Globus pallidus (tissue), 1 donor: ENCODE results near the gene DIP2C.
"Not testable (repeated sequence)": the region's sequence is repeated elsewhere in the genome, so short reads cannot be mapped to it uniquely, and the experiment has no call there.

Experiments
- DNase-seq: peaks from one replicate; pipeline ENCODE4 v3.0.0-alpha.2; 2015; ENCODE audit warnings: low spot score

The DIP2C gene

GRCh38 chr10:443459-443858, 246.0 kb downstream of the DIP2C start:
- no peak for DNase-seq

GRCh38 chr10:442209-442608, 247.3 kb downstream of the DIP2C start:
- no peak for DNase-seq

DNA sequence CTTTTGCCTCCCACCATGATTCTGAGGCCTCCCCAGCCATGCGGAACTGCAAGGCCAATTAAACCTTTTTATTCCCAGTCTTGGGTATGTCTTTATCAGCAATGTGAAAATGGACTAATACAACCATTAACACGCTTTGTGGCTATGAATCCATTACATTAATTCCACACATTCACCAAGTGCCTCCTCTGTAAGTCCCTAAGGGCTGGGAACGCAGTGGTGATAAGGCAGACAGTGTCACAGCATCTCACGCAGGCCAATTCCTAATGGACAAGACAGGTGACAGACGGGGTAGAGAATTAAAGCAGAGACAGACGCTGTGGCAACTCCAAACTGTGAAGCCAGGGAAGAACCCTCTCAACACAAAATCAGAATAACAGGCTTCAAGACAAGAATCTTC, 247.8 kb downstream of the DIP2C start:
- DNase-seq, result no peak

GRCh38 chr10:440127-440526, 249.3 kb downstream of the DIP2C start:
- DNase-seq, result no peak

DNA sequence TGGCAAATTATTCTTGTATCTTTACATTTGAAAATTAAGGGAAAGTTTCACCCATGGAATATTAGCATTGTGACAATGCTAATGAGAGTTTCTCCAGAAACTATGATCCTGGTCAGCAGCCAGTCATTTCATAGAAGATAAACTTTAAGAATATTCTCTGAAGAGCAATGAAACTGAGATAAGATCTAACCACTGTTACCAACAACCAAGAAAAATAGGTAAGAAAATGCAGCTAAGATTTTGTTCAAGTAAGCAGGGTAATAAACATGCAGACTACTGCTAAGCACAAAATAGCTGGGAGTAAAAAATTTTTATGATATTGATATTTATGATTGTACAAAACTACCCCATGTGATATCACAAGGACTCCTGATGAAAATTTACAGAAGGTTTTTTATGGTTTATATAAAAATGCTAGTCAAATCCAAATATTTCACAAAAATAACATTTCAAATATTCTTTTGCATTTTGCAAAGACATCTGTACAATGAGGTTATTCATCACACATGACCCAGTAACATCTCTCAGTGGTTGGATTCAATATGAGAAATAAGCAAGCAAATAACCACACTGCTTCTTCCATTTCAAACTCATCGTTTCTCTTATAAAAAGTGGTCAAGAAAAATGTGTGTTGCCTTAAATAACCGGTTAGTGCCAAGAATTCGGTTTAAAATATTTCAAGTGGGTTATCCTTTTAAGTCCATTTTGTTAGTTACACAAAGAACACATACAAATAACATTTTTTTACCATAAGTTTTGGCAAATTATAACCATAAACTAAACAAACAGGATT, 251.6 kb downstream of the DIP2C start:
- no peak for DNase-seq

DNA sequence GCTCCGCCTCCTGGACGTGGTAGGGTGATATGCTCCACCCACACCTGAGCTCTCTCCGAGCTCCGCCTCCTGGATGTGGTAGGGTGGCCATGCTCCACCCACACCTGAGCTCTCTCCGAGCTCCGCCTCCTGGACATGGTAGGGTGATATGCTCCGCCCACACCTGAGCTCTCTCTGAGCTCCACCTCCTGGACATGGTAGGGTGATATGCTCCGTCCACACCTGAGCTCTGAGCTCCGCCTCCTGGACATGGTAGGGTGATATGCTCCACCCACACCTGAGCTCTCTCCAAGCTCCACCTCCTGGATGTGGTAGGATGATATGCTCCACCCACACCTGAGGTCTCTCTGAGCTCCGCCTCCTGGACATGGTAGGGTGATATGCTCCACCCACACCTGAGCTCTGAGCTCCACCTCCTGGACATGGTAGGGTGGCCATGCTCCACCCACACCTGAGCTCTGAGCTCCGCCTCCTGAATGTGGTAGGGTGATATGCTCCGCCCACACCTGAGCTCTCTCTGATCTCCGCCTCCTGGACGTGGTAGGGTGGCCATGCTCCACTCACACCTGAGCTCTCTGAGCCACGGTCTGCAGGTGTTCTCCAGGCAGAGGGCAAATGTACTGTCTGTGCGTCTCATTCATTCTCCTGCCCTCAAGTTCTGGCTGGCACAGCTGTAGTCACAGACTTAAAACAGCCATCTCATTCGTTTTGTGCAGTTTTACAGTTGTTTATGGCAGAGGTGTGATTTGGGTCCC, 252.4 kb downstream of the DIP2C start:
- no peak for DNase-seq

- DNase-seq, result no peak
Observed at GRCh38 chr10:436013-436697, 253.3 kb downstream of the DIP2C start.

- DNase-seq, result no peak
Observed at GRCh38 chr10:435397-435796, 254.1 kb downstream of the DIP2C start.

DNA sequence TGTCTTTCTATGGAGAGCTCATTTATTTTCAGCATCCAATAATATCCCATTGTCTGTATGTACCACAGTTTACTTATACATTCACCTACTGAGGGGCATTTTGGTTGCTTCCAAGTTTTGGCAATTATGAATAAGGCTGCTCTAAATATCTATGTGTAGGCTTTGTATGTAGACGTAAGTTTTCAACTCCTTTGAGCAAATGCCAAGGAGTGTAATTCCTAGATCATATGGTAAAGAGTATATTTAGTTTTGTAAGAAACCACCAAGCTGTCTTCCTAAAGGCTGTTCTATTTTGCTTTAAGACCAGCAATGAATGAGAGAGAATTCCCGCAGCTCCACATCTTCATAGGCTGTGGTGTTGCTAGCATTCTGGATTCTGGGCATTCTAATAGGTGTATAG, 259.8 kb downstream of the DIP2C start:
- no peak for DNase-seq

DNA sequence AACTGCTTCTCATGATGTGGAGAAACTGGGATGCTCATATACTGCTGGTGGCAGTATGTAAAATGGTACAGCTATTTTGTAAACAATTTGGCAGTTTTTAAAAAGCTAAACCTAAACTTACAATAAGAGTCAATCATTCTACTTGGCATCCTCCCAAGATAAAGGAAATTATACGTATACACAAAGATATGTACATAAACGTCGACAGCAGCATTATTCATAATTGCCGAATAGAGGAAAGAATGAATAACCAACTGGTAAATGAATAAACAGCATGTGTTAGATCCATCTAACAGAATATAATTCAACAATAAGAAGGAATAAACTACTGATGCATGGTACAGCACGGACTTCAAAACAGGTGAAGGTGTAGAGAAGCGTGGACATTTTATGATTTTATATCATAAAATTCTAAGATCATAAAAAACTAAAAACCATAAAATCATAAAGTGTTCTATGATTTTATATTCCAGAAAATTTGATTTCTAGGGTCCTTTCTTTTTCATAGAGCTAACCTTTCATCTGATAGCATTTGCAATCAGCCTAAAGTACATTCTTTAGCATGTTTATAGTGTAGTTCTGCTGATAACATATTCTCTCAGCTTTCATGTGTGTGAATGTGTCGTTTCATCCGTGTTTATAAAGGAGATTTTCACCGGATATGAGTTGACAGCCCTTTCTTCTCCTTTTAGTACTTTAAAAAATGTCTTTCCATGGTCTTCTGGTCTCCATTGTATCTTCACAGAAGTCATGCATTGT, 261.5 kb downstream of the DIP2C start:
- DNase-seq, result no peak

GRCh38 chr10:425365-425764, 264.1 kb downstream of the DIP2C start:
- DNase-seq, result not testable (repeated sequence)

DNA sequence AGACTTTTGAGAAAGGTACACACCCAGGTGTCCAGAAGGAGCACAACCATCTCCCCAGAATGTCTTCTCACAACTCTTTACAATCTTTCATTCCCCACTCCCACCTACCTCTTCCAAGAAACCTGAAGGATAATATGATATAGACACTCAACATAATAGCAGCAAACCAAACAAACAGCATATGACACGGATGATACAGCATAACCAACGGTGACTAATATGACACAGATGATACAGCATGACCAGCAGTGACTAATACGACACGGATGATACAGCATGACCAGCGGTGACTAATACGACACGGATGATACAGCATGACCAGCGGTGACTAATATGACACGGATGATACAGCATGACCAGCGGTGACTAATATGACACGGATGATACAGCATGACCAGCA, 264.7 kb downstream of the DIP2C start:
- DNase-seq, result not testable (repeated sequence)

GRCh38 chr10:423178-423577, 266.3 kb downstream of the DIP2C start:
- peak; percentile 31 for DNase-seq

DNA sequence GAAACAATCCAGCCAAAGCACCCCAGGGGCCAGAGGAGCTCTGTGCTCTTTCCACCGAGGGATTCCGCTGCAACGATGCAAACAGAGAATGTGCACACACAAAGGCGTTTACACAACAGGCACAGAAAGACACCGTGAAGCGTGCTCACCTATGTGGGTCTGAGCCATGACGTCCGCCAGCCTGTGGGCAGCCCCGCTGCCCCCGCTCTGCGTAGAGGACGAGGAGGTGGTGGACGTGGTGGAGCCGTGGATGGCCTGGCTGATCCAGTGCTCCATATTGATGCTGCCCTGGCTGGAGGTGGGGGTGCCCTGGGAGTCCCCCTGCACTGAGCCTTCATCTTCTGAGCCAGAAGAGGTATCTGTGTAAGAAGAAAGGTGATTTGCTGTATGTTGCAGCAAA, 266.8 kb downstream of the DIP2C start:
- DNase-seq, result no peak

GRCh38 chr10:422241-422640, 267.2 kb downstream of the DIP2C start:
- no peak for DNase-seq

DNA sequence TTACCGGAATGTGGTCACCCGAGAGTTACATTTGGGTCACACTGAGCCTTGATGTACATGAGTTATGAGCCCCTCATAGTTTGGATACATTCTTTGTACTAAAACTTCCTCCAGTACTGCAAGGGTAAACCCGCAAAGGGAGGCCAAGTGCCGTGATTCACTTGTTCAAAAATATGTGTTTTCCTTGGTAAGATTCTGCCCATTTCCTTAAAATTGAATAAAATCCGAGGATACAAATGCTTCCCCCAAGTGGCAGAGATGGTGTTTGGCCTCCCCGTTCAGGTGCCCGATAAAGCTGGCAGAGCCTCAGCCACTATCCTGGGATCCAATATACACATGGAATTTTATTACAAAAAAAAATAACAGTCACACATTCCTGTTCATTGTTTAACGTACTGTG, 268.3 kb downstream of the DIP2C start:
- DNase-seq, result no peak

GRCh38 chr10:420154-421121, 269.0 kb downstream of the DIP2C start:
- no peak for DNase-seq

GRCh38 chr10:418894-419293, 270.6 kb downstream of the DIP2C start:
- no peak for DNase-seq

DNA sequence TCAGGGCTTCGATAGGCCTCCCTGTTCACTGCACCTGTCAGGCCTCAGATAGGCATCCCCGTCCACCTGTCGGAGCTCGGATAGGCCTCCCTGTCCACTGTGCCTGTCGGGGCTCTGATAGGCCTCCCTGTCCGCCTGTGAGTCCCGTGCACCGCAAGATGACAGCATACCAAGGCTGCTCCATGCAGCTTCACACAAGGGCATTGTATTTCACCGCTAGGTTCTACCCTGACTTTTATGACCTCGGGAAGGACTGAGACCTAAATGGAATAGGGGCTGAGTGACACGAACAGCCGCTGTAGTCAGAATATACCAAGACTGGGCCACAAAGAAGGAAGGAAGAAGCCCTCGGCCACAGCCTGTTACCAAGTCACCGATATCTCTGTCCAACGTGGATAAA, 271.2 kb downstream of the DIP2C start:
- DNase-seq, result no peak

GRCh38 chr10:416091-416515, 273.4 kb downstream of the DIP2C start:
- no peak for DNase-seq

DNA sequence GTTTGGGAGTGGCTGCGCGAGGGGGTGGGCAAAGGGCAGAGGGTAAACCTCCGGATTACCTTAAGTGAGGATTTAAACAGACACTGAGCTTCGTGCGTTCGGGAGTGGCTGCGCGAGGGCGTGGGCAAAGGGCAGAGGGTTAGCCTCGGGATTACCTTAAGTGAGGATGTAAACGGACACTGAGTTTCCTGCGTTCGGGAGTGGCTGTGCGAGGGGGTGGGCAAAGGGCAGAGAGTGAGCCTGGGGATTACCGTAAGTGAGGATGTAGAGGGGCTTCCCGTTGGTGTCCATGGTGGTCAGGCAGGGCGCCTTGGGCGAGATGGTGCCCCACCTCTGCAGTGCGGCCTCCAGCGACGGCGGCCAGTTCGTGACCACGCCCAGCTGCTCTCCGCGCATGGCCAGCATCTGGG, 275.8 kb downstream of the DIP2C start:
- no peak for DNase-seq
